HepG2 (cell line): ENCODE measurements around the gene KTN1. TPM values are rescaled to one million over a fixed set of nuclear protein-coding genes. Genes with fewer than 3 reads are reported as not detected.

Source experiments
- GFI1 ChIP-seq: sonication (generic); formaldehyde crosslinking; IDR thresholded peaks from 2 replicates; pipeline ENCODE4 v1.5.0; 2020; ENCODE audit warnings: missing genetic modification reagents, mild to moderate bottlenecking, borderline replicate concordance
- GTF3A ChIP-seq: sonication (generic); formaldehyde crosslinking; conservative IDR thresholded peaks from 2 replicates; pipeline ENCODE4 v1.4.0; 2020; ENCODE audit warnings: mild to moderate bottlenecking, missing genetic modification reagents
- KLF12 ChIP-seq: sonication (generic); formaldehyde crosslinking; IDR thresholded peaks from 2 replicates; pipeline ENCODE4 v1.4.0; 2020; ENCODE audit warnings: missing genetic modification reagents, borderline replicate concordance
- KLF16 ChIP-seq, 2 experiments: sonication (generic) in 1 of 2; formaldehyde crosslinking in 1 of 2; IDR thresholded peaks; 2 replicates each; pipeline versions ENCODE4 v1.6.1 to v1.8.0; 2016 to 2023; ENCODE audit warnings: missing genetic modification reagents in 2 of 2, missing compliant biosample characterization in 1 of 2
- MED8 ChIP-seq: sonication (generic); formaldehyde crosslinking; IDR thresholded peaks from 2 replicates; pipeline ENCODE4 v1.8.1; 2023; ENCODE audit warnings: mild to moderate bottlenecking, missing genetic modification reagents; ENCODE audit not compliant: insufficient replicate concordance
- RBAK ChIP-seq: sonication (generic); formaldehyde crosslinking; IDR thresholded peaks from 2 replicates; pipeline ENCODE4 v1.5.1; 2020; ENCODE audit warnings: mild to moderate bottlenecking, missing genetic modification reagents
- RCOR2 ChIP-seq: IDR thresholded peaks from 2 replicates; pipeline ENCODE4 v1.6.1; 2016; ENCODE audit warnings: missing biosample characterization, missing genetic modification reagents
- RORA ChIP-seq: sonication (generic); formaldehyde crosslinking; IDR thresholded peaks from 2 replicates; pipeline ENCODE4 v1.5.0; 2020; ENCODE audit warnings: mild to moderate bottlenecking, missing genetic modification reagents, moderate library complexity
- SOX5 ChIP-seq: IDR thresholded peaks from 2 replicates; pipeline ENCODE4 v1.6.1; 2016; ENCODE audit warnings: borderline replicate concordance
- SRSF1 ChIP-seq: fragments of 200-400 bp; formaldehyde crosslinking; optimal IDR thresholded peaks from 2 replicates; pipeline ENCODE3; 2017; ENCODE audit warnings: mild to moderate bottlenecking, low read depth, low read length, moderate library complexity
- ZFYVE20 ChIP-seq: sonication (generic); formaldehyde crosslinking; IDR thresholded peaks from 2 replicates; pipeline ENCODE4 v1.8.0; 2023; ENCODE audit warnings: low read depth, mild to moderate bottlenecking, moderate library complexity, missing genetic modification reagents, borderline replicate concordance
- ZKSCAN1 ChIP-seq: fragments of 150-350 bp; IDR thresholded peaks from 2 replicates; pipeline ENCODE4 v1.6.1; 2014; ENCODE audit warnings: low read length
- ZNF101 ChIP-seq: sonication (generic); formaldehyde crosslinking; IDR thresholded peaks from 2 replicates; pipeline ENCODE4 v1.4.0; 2020; ENCODE audit warnings: mild to moderate bottlenecking, low read depth, missing genetic modification reagents, borderline replicate concordance
- ZNF232 ChIP-seq: sonication (generic); formaldehyde crosslinking; IDR thresholded peaks from 2 replicates; pipeline ENCODE4 v1.4.0; 2020; ENCODE audit warnings: missing genetic modification reagents, borderline replicate concordance
- ZNF44 ChIP-seq: sonication (generic); formaldehyde crosslinking; IDR thresholded peaks from 2 replicates; pipeline ENCODE4 v1.5.1; 2020; ENCODE audit warnings: mild to moderate bottlenecking, missing genetic modification reagents
- ZNF614 ChIP-seq: IDR thresholded peaks from 2 replicates; pipeline ENCODE4 v1.6.1; 2018; ENCODE audit warnings: missing biosample characterization, missing genetic modification reagents, inconsistent platforms, borderline replicate concordance
- ZNF672 ChIP-seq: sonication (generic); formaldehyde crosslinking; IDR thresholded peaks from 2 replicates; pipeline ENCODE4 v1.8.1; 2022; ENCODE audit warnings: missing genetic modification reagents
- polyA plus RNA-seq, 8 experiments: library from polyadenylated mRNA; depleted of rRNA in 3 of 8; stranded (reverse) in 7 of 8; unstranded in 1 of 8; fragments of >200 nt; fragmentation: Illumina TruSeq in 4 of 8; extraction: Trizol in 4 of 8; gene quantifications; 2 replicates each; pipeline versions ENCODE4 v1.2.1 to v1.2.3, GENCODE V29; 2011 to 2016; ENCODE audit warnings: low read depth in 4 of 8, missing spikeins in 1 of 8, mixed read lengths in 1 of 8; ENCODE audit not compliant: insufficient read depth in 1 of 8
- total RNA-seq, 5 experiments: library from RNA; depleted of rRNA; stranded (reverse); fragments of >200 nt; fragmentation: Illumina TruSeq; extraction: Trizol; gene quantifications; 2 replicates each; pipeline ENCODE4 v1.2.3, GENCODE V29; 2016; ENCODE audit warnings: low read depth in 1 of 5
- TF ChIP-seq, protein P1 (sequence below): sonication (generic); formaldehyde crosslinking; IDR thresholded peaks from 2 replicates; pipeline ENCODE4 v1.8.0; 2022; ENCODE audit warnings: missing genetic modification reagents, mild to moderate bottlenecking, moderate library complexity, borderline replicate concordance
- TF ChIP-seq, protein P2 (sequence below), 2 experiments: fragments of 450-650 bp in 1 of 2; sonication (generic) in 1 of 2; formaldehyde crosslinking; IDR thresholded peaks; 2 replicates each; pipeline versions ENCODE4 v1.5.0 to v1.8.0; 2020 to 2022; ENCODE audit warnings: mild to moderate bottlenecking in 1 of 2, missing genetic modification reagents in 1 of 2
- TF ChIP-seq, protein P3 (sequence below): sonication (generic); formaldehyde crosslinking; IDR thresholded peaks from 2 replicates; pipeline ENCODE4 v1.8.0; 2022; ENCODE audit warnings: mild to moderate bottlenecking, missing genetic modification reagents, moderate library complexity
- TF ChIP-seq, protein P4 (sequence below): sonication (generic); formaldehyde crosslinking; IDR thresholded peaks from 2 replicates; pipeline ENCODE4 v1.5.1; 2020; ENCODE audit warnings: missing genetic modification reagents, mild to moderate bottlenecking, borderline replicate concordance
- TF ChIP-seq, protein P5 (sequence below): sonication (generic); formaldehyde crosslinking; IDR thresholded peaks from 2 replicates; pipeline ENCODE4 v1.5.1; 2020; ENCODE audit warnings: missing genetic modification reagents, mild to moderate bottlenecking, borderline replicate concordance
- TF ChIP-seq, protein P6 (sequence below): sonication (generic); formaldehyde crosslinking; IDR thresholded peaks from 2 replicates; pipeline ENCODE4 v1.4.0; 2020; ENCODE audit warnings: missing genetic modification reagents

KTN1 gene
- total and polyA plus RNA-seq, 2 of the 13 experiments (the other 11 are each of a cell fraction or from before 2014, with no cell fraction given): 60.6 to 169 TPM

DNA sequence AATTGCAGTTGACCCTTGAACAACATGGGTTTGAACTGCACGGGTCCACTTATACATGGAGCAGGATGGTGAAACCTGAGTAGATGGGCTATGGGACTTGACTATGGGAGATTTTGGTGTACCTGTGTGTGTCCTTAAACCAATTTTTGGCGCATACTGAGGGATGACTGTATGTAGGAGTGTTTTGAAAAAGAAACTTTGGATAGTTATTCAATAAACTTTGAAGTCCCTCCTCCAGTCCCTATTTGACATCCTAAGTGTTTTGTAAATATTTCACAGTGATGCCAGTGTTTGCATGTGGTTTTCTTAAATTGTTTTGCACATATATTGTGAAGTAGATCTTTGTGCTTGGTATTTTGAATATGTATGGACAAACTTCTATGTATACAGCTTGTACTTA is 12.4 kb downstream of the KTN1 start (continued):
- TF ChIP-seq MED8 (CRISPR knock-in tag): no peak
- no peak for TF ChIP-seq ZNF614
- TF ChIP-seq KLF12: no peak
- no peak for TF ChIP-seq RCOR2 (CRISPR knock-in tag)
- TF ChIP-seq RORA (CRISPR knock-in tag): no peak
- TF ChIP-seq, protein P1, sequence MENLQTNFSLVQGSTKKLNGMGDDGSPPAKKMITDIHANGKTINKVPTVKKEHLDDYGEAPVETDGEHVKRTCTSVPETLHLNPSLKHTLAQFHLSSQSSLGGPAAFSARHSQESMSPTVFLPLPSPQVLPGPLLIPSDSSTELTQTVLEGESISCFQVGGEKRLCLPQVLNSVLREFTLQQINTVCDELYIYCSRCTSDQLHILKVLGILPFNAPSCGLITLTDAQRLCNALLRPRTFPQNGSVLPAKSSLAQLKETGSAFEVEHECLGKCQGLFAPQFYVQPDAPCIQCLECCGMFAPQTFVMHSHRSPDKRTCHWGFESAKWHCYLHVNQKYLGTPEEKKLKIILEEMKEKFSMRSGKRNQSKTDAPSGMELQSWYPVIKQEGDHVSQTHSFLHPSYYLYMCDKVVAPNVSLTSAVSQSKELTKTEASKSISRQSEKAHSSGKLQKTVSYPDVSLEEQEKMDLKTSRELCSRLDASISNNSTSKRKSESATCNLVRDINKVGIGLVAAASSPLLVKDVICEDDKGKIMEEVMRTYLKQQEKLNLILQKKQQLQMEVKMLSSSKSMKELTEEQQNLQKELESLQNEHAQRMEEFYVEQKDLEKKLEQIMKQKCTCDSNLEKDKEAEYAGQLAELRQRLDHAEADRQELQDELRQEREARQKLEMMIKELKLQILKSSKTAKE (CRISPR knock-in tag): no peak
- no peak for TF ChIP-seq GFI1 (CRISPR knock-in tag)
- no peak for TF ChIP-seq SRSF1
- peak; percentile 79 for TF ChIP-seq SOX5 (CRISPR knock-in tag)
- no peak for TF ChIP-seq ZNF44
- TF ChIP-seq ZFYVE20 (CRISPR knock-in tag): no peak
- TF ChIP-seq ZKSCAN1: no peak
- TF ChIP-seq, protein P2, sequence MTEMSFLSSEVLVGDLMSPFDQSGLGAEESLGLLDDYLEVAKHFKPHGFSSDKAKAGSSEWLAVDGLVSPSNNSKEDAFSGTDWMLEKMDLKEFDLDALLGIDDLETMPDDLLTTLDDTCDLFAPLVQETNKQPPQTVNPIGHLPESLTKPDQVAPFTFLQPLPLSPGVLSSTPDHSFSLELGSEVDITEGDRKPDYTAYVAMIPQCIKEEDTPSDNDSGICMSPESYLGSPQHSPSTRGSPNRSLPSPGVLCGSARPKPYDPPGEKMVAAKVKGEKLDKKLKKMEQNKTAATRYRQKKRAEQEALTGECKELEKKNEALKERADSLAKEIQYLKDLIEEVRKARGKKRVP (CRISPR knock-in tag; IDR thresholded peaks at IDR 0.05): 0 out of 4 replicates have a peak, but pooled peaks of 1 of the 2 experiments have one; percentile 25
- TF ChIP-seq ZNF101 (CRISPR knock-in tag): no peak
- TF ChIP-seq, protein P3, sequence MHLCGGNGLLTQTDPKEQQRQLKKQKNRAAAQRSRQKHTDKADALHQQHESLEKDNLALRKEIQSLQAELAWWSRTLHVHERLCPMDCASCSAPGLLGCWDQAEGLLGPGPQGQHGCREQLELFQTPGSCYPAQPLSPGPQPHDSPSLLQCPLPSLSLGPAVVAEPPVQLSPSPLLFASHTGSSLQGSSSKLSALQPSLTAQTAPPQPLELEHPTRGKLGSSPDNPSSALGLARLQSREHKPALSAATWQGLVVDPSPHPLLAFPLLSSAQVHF: no peak
- TF ChIP-seq RBAK (CRISPR knock-in tag): no peak
- TF ChIP-seq, protein P4, sequence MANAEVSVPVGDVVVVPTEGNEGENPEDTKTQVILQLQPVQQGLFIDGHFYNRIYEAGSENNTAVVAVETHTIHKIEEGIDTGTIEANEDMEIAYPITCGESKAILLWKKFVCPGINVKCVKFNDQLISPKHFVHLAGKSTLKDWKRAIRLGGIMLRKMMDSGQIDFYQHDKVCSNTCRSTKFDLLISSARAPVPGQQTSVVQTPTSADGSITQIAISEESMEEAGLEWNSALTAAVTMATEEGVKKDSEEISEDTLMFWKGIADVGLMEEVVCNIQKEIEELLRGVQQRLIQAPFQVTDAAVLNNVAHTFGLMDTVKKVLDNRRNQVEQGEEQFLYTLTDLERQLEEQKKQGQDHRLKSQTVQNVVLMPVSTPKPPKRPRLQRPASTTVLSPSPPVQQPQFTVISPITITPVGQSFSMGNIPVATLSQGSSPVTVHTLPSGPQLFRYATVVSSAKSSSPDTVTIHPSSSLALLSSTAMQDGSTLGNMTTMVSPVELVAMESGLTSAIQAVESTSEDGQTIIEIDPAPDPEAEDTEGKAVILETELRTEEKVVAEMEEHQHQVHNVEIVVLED (CRISPR knock-in tag): no peak
- TF ChIP-seq GTF3A (CRISPR knock-in tag): no peak
- TF ChIP-seq ZNF672 (CRISPR knock-in tag): no peak
- TF ChIP-seq ZNF232 (CRISPR knock-in tag): no peak
- TF ChIP-seq, protein P5, sequence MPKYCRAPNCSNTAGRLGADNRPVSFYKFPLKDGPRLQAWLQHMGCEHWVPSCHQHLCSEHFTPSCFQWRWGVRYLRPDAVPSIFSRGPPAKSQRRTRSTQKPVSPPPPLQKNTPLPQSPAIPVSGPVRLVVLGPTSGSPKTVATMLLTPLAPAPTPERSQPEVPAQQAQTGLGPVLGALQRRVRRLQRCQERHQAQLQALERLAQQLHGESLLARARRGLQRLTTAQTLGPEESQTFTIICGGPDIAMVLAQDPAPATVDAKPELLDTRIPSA (CRISPR knock-in tag): no peak
- no peak for TF ChIP-seq KLF16 (CRISPR knock-in tag; IDR thresholded peaks at IDR 0.05)
- TF ChIP-seq, protein P6, sequence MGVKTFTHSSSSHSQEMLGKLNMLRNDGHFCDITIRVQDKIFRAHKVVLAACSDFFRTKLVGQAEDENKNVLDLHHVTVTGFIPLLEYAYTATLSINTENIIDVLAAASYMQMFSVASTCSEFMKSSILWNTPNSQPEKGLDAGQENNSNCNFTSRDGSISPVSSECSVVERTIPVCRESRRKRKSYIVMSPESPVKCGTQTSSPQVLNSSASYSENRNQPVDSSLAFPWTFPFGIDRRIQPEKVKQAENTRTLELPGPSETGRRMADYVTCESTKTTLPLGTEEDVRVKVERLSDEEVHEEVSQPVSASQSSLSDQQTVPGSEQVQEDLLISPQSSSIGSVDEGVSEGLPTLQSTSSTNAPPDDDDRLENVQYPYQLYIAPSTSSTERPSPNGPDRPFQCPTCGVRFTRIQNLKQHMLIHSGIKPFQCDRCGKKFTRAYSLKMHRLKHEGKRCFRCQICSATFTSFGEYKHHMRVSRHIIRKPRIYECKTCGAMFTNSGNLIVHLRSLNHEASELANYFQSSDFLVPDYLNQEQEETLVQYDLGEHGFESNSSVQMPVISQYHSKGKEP (CRISPR knock-in tag): no peak
